GM12872 (cell line): ENCODE data around the gene CKAP2L.

Experiments used
- TF ChIP-seq, protein P1 (sequence below): IDR thresholded peaks from 3 replicates; pipeline ENCODE4 v1.5.1; 2011; ENCODE audit warnings: low read depth, mild to moderate bottlenecking, low read length, moderate library complexity; ENCODE audit not compliant: insufficient read depth

Gene CKAP2L

DNA sequence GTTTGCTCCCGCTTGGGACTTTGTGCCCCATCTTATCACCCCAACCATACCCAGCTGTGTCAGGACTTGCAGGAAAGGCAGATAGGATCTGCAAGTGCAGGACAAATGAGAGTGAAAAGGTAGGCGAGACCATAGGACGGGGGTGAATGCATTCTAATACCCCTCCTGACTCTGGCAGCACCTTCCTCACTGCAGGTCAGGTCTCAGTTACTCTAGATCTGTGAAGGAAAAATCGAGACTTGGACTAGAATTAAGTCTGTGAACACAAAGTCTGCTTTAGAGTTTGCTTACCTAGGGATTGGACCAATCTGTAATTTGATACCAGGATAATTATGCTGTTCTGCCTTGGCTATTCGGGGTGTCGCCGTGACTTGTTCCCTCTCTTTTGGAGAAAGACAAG, 23.9 kb downstream of the CKAP2L start:
- TF ChIP-seq, protein P1, sequence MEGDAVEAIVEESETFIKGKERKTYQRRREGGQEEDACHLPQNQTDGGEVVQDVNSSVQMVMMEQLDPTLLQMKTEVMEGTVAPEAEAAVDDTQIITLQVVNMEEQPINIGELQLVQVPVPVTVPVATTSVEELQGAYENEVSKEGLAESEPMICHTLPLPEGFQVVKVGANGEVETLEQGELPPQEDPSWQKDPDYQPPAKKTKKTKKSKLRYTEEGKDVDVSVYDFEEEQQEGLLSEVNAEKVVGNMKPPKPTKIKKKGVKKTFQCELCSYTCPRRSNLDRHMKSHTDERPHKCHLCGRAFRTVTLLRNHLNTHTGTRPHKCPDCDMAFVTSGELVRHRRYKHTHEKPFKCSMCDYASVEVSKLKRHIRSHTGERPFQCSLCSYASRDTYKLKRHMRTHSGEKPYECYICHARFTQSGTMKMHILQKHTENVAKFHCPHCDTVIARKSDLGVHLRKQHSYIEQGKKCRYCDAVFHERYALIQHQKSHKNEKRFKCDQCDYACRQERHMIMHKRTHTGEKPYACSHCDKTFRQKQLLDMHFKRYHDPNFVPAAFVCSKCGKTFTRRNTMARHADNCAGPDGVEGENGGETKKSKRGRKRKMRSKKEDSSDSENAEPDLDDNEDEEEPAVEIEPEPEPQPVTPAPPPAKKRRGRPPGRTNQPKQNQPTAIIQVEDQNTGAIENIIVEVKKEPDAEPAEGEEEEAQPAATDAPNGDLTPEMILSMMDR: no peak

GRCh38 chr2:112737542-112738232, 26.7 kb downstream of the CKAP2L start:
- TF ChIP-seq, protein P1: no peak

DNA sequence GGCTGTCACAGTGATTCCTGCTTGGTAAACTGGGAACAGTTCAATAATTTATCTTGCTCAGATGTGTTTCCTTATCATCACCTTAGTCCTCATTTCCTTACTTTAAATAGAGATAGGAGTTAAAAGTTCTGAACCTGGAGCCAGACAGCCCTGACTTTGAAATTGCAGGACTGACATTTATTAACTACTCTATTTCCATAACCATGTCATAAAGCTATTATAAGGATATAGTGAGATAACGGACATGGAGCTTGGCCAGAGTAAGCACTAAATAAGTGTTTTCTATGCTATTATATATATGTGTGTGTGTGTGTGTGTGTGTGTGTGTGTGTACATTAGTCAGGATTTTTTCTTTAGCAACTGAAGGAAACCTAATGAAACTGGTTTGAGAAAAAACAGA, 30.5 kb downstream of the CKAP2L start:
- TF ChIP-seq, protein P1: no peak

GRCh38 chr2:112733456-112733855, 31.0 kb downstream of the CKAP2L start:
- TF ChIP-seq, protein P1: no peak

DNA sequence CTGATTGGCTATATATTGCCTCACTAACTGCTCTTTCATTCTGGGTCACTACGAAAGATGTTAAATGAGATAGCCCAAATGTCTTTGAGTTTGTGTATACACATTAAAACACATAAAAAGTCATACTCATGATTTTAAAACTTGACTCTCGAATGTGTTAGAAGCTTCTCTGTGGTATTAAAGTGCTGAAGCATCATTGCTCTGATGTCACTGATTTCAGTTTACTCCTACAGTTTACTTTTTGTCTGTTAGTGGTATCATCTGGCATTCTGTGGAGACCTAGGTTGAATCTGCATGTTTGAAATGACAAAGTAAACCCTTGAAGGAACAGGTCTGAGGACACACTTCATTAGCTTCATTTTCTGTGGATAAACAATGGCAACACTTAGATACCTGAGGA, 32.9 kb downstream of the CKAP2L start:
- TF ChIP-seq, protein P1: no peak

DNA sequence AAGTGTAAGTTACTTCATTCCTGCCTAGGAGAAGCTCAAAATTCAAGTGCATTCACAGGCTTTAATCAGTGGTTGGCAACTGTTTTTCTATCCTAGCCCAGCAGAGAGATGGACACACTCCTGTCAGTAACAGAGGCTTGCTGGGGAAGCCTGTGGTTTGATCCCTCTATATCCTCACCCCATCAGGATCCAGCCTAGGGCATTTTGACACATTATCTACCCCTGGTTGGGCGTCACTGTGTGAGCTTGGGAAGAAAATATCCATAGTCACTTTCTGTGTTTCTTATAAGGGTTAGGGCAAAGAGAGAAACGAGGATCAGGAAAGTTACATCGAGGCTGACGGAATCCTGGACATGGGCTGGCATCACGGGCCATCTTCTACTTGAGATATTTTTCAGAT, 33.6 kb downstream of the CKAP2L start:
- TF ChIP-seq, protein P1: no peak

GRCh38 chr2:112730216-112730615, 34.2 kb downstream of the CKAP2L start:
- TF ChIP-seq, protein P1: no peak
